H1 (cell line): Measurements from ENCODE around the gene DCDC2B. TPM values are rescaled to one million over a fixed set of nuclear protein-coding genes. Genes with fewer than 3 reads are reported as not detected.
A peak's percentile ranks its signal among the peaks of the same experiment; 100 is the strongest.

Source experiments
- BRCA1 ChIP-seq: IDR thresholded peaks from 2 replicates; pipeline ENCODE4 v1.6.1; 2012; ENCODE audit warnings: low read depth, low read length, improper control_type of control experiment
- CREB1 ChIP-seq: IDR thresholded peaks from 2 replicates; pipeline ENCODE4 v1.6.1; 2012; ENCODE audit warnings: inconsistent platforms
- EP300 ChIP-seq, 2 experiments: IDR thresholded peaks; 1 replicate in 1 of 2; 2 replicates in 1 of 2; pipeline ENCODE4 v1.6.1; 2011 to 2012; ENCODE audit warnings: low read depth in 2 of 2, low read length in 2 of 2, mild to moderate bottlenecking in 2 of 2, borderline replicate concordance in 1 of 2, inconsistent platforms in 1 of 2, moderate library complexity in 1 of 2
- FOSL1 ChIP-seq: IDR thresholded peaks from 2 replicates; pipeline ENCODE4 v1.6.1; 2011; ENCODE audit warnings: mild to moderate bottlenecking, low read depth, low read length, moderate library complexity; ENCODE audit not compliant: insufficient read depth
- HDAC6 ChIP-seq: IDR thresholded peaks from one replicate; pipeline ENCODE4 v1.7.1; 2012; ENCODE audit warnings: low read depth, mild to moderate bottlenecking, inconsistent platforms, low read length, moderate library complexity
- KDM4A ChIP-seq: IDR thresholded peaks from one replicate; pipeline ENCODE4 v1.7.1; 2012; ENCODE audit warnings: low read depth, mild to moderate bottlenecking, moderate library complexity, low read length, inconsistent platforms; ENCODE audit not compliant: severe bottlenecking
- MAFK ChIP-seq: IDR thresholded peaks from 2 replicates; pipeline ENCODE4 v1.6.1; 2012; ENCODE audit warnings: low read depth, mild to moderate bottlenecking, improper control_type of control experiment, low read length
- POLR2A ChIP-seq, 2 experiments: IDR thresholded peaks; 1 replicate in 1 of 2; 2 replicates in 1 of 2; pipeline ENCODE4 v1.6.1; 2011; ENCODE audit warnings: low read depth in 2 of 2, low read length in 2 of 2, mild to moderate bottlenecking in 2 of 2; ENCODE audit errors: control extremely low read depth in 1 of 2
- POU5F1 ChIP-seq: IDR thresholded peaks from 2 replicates; pipeline ENCODE4 v1.6.1; 2011; ENCODE audit warnings: low read depth, mild to moderate bottlenecking, low read length, moderate library complexity
- RAD21 ChIP-seq, 2 experiments: IDR thresholded peaks in 1 of 2; conservative IDR thresholded peaks in 1 of 2; 2 replicates each; pipeline ENCODE4 v1.6.1; 2011; ENCODE audit warnings: low read depth in 2 of 2, low read length in 2 of 2, improper control_type of control experiment in 1 of 2, inconsistent platforms in 1 of 2, mild to moderate bottlenecking in 1 of 2, moderate library complexity in 1 of 2
- RXRA ChIP-seq: IDR thresholded peaks from 2 replicates; pipeline ENCODE4 v1.6.1; 2011; ENCODE audit warnings: low read depth, mild to moderate bottlenecking, low read length, moderate library complexity; ENCODE audit not compliant: insufficient read depth
- SIN3A ChIP-seq, 2 experiments: IDR thresholded peaks in 1 of 2; conservative IDR thresholded peaks in 1 of 2; 2 replicates each; pipeline ENCODE4 v1.6.1; 2011 to 2012; ENCODE audit warnings: low read length in 2 of 2, improper control_type of control experiment in 1 of 2, low read depth in 1 of 2, mild to moderate bottlenecking in 1 of 2
- SIRT6 ChIP-seq: IDR thresholded peaks from one replicate; pipeline ENCODE4 v1.7.1; 2012; ENCODE audit warnings: low read length, inconsistent platforms
- SP1 ChIP-seq: IDR thresholded peaks from 2 replicates; pipeline ENCODE4 v1.6.1; 2011; ENCODE audit warnings: low read depth, low read length
- USF2 ChIP-seq: IDR thresholded peaks from 2 replicates; pipeline ENCODE4 v1.6.1; 2011; ENCODE audit warnings: low read length, improper control_type of control experiment
- polyA plus RNA-seq, 7 experiments: library from polyadenylated mRNA; depleted of rRNA in 3 of 7; stranded (reverse) in 5 of 7; unstranded in 2 of 7; fragments of >200 nt in 5 of 7; fragments of 200-250 nt in 2 of 7; gene quantifications; 1 replicate in 5 of 7; 2 replicates in 1 of 7; 4 replicates in 1 of 7; pipeline versions ENCODE4 v1.2.1 to v1.2.3, GENCODE V29; 2011 to 2013; ENCODE audit warnings: missing spikeins in 2 of 7, mixed read lengths in 2 of 7
- total RNA-seq: library from RNA; stranded (reverse); fragmentation: NEBNext Ultra II Directional; extraction: Animal tissue kit (Norgen Biotek cat#: 25700); gene quantifications from 2 replicates; pipeline ENCODE4 v1.2.1, GENCODE V29; 2021

DCDC2B gene
- total and polyA plus RNA-seq, 2 of the 8 experiments (the other 6 are each of a cell fraction or from before 2014, with no cell fraction given), result not detected

GRCh38 chr1:32205401-32206370, 3.2 kb upstream of the DCDC2B start, which contains the start of gene IQCC (continued):
- TF ChIP-seq RAD21 (IDR thresholded peaks at IDR 0.05 in 1 of 2, conservative IDR thresholded peaks at IDR 0.05 in 1 of 2; ENCODE audit: low read depth in 2 of 2, low read length in 2 of 2) (peak; percentile 46 to 49), SIRT6 (no peak), SIN3A (conservative IDR thresholded peaks at IDR 0.05 in 1 of 2, IDR thresholded peaks at IDR 0.05 in 1 of 2; ENCODE audit: low read depth in 1 of 2, low read length in 2 of 2) (peak; percentile 82 to 91; a peak in 3 of 4 replicates), EP300 (IDR thresholded peaks at IDR 0.05; ENCODE audit: borderline replicate concordance in 1 of 2, low read depth in 2 of 2, low read length in 2 of 2) (0 out of 3 replicates have a peak, but pooled peaks of 1 of the 2 experiments have one; percentile 25), USF2 (no peak), POU5F1 (no peak), RXRA (no peak), KDM4A (peak; percentile 83), POLR2A (IDR thresholded peaks at IDR 0.05; ENCODE audit: control extremely low read depth in 1 of 2, low read depth in 2 of 2, low read length in 2 of 2) (peak in 1 of 2 experiments; percentile 90; a peak in 2 of 3 replicates), CREB1 (peak; percentile 97), FOSL1 (no peak), SP1 (peak; percentile 43; the same call in 1 of the 2 replicates), HDAC6 (no peak), MAFK (no peak), BRCA1 (no peak; the same call in 1 of the 2 replicates)
